ENCODE results near the gene GRM4. TPM values are rescaled to one million over a fixed set of nuclear protein-coding genes. Genes with fewer than 3 reads are reported as not detected.

The GRM4 gene
- under 0.01 TPM in 1 of 2 replicates, not detected in the other for total RNA-seq

DNA sequence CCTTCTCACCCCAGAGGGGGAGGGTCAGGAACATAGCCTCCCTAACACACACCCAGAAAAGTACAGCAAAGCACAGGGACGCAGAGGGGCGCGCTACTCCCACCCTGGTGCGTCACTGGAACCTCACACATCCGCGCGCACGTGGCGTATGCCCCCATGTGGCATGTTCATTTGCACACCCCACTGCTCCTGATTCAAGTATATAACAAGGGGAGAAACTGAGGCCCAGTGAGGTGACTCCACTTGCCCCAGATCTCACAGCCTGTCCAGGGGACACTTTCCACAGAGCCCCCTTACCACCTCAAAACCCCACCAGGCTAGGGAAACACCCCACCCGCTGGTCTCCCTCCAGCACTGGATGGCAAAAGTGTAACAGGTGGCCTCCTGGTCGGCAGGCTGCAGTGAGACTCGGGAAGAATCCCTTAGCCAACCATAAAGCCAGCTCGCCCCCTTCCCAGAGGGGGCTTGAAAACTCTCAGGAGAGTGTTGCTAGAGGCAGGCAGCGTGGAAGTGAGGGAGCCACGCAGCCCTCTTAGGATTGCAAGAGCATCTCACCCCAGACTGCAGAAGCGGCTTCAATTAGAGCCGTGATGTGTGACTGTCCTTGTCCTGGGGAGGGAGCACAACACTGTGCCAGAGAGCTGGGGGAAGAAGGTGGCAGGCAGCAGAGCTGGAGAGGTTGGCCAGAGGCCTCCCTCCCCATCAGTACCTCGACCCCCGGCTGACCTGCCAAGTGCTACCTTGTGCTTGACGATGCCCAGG, at the start of gene GRM4:
Gene GRM4 (minus strand): TSS at position 67 of the 762 bp plus-strand sequence. CDS start 12,591 bp downstream, outside the sequence.

Other genes with a start within 250 kb of the GRM4 start
- 114 and 140 TPM in 2 replicates for gene HMGA1, start 90.8 kb upstream of the GRM4 start, total RNA-seq
- gene SMIM29, start 102.9 kb upstream of the GRM4 start, total RNA-seq = 36.7 and 53.4 TPM in 2 replicates
- 17.4 and 20.8 TPM in 2 replicates for gene NUDT3, start 246.6 kb upstream of the GRM4 start, total RNA-seq